Activated CD4-positive, alpha-beta T cell treated with anti-CD3 and anti-CD28 coated beads for 36 hours (primary cell): ENCODE data around the gene SPTBN2. TPM values are rescaled to one million over a fixed set of nuclear protein-coding genes. Genes with fewer than 3 reads are reported as not detected.

ENCODE experiments used
- ATAC-seq: fragments of 200-7000 bp; cut with Tn5 transposase; one replicate; pipeline ENCODE4 v1.10.0; 2021; ENCODE audit warnings: mild to moderate bottlenecking, moderate library complexity
- CTCF ChIA-PET: fragments of 350-600 bp; sonication (Branson Sonifier 250); formaldehyde crosslinking; loops from one replicate; lab custom pipeline; 2021; ENCODE audit warnings: antibody characterized with exemption; lab: Charles Lee
- POLR2A ChIA-PET: fragments of 350-600 bp; sonication (Branson Sonifier 250); formaldehyde crosslinking; loops from one replicate; lab custom pipeline; 2021; ENCODE audit warnings: antibody characterized with exemption, inconsistent platforms; lab: Charles Lee
- DNase-seq: peaks from one replicate; pipeline ENCODE4 v3.0.0-alpha.2; 2020
- H3K27ac Mint-ChIP-seq: one replicate; pipeline ENCODE4 v1.8.0; 2021; ENCODE audit warnings: mixed read lengths
- H3K27me3 Mint-ChIP-seq: one replicate; pipeline ENCODE4 v1.8.0; 2021; ENCODE audit warnings: mixed read lengths
- H3K36me3 Mint-ChIP-seq: one replicate; pipeline ENCODE4 v1.8.0; 2021; ENCODE audit warnings: low read depth, mixed read lengths
- H3K4me1 Mint-ChIP-seq: one replicate; pipeline ENCODE4 v1.8.0; 2021; ENCODE audit warnings: mixed read lengths
- H3K4me3 Mint-ChIP-seq: one replicate; pipeline ENCODE4 v1.8.0; 2021; ENCODE audit warnings: mild to moderate bottlenecking, moderate library complexity, mixed read lengths
- H3K9me3 Mint-ChIP-seq: one replicate; pipeline ENCODE4 v1.8.0; 2021; ENCODE audit warnings: low read depth, mixed read lengths
- intact Hi-C, 2 experiments: fragments of 100-400 bp; cut with DNase I in 1 of 2; cut with micrococcal nuclease in 1 of 2; formaldehyde crosslinking; loops; one replicate each; pipeline versions ENCODE4 v1.14.2 to v1.15.1; 2022 to 2024; cut with DNase I, micrococcal nuclease
- total RNA-seq, 2 experiments: library from RNA; stranded (reverse); gene quantifications; one replicate each; pipeline ENCODE4 v1.2.3, GENCODE V29; 2021

The SPTBN2 gene
- total RNA-seq, 2 experiments from 2014 or later: 1.3 to 1.6 TPM

DNA sequence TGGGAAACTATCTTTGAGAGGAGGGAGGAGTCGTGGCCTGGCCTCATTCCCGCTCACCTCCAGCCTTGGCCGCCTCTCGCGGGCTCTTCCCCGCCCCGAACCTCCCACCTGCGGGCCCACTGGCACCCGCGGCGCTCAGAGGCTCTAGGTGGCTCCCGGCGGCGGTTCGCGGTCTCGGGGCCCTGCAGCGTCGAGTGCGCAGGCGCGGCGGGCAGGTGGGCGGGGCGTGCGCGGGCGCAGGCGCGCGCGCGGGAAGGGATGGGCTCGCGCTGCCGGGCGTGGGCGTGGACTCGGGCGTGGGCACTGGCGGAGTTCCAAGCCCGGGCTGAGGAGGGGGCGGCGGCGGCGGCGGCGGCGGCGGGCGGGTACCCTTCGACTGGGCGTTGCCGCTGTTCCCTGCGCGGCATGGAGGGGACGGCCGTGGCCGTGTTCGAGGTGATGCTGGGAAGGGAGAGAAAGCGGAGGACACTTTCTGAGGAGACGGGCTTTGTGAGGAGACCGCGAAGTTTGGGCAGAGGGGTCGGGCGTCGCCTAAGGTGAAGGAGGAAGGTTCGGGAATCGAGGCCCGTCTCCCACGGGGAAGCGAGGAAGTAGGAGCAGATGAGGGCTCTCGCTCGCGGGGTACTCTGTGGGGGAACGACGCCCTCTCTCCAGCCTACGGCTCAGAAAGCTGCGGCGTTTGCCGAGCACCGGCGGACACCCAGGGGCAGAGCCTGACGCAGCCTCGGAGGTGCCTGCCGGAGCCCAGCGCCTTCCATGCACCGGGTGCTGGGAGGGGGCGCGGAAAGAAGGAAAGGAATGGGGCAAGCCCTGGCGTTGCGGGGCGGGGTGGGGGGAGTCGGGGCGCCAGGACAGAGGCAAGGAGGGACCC is 15.7 kb upstream of the SPTBN2 start:
- Mint-ChIP-seq H3K36me3 (no peaks in the 10 kb centered on the region), H3K27me3 (no peaks in the 10 kb centered on the region), H3K27ac (peak overlapping the region; percentile 84), H3K4me3 (peak overlapping the region; percentile 95), H3K9me3 (peaks cover 7% of the 10 kb centered on the region), H3K4me1 (peaks cover 7% of the 10 kb centered on the region)
- intact Hi-C loops: loop anchor here (1.0 to 5.0 kb wide), 14 partner anchors 17 to 432 kb away; partner anchors contain the start of genes RCE1 (in 2 of the 2), ACTN3 (in 1 of the 2), CCDC87 (in 1 of the 2) and CCS (in 1 of the 2)
- DNase-seq (peak; percentile 93), ATAC-seq (peak; percentile 88)
- ChIA-PET POLR2A (no interaction called here), CTCF (no interaction called here)

DNA sequence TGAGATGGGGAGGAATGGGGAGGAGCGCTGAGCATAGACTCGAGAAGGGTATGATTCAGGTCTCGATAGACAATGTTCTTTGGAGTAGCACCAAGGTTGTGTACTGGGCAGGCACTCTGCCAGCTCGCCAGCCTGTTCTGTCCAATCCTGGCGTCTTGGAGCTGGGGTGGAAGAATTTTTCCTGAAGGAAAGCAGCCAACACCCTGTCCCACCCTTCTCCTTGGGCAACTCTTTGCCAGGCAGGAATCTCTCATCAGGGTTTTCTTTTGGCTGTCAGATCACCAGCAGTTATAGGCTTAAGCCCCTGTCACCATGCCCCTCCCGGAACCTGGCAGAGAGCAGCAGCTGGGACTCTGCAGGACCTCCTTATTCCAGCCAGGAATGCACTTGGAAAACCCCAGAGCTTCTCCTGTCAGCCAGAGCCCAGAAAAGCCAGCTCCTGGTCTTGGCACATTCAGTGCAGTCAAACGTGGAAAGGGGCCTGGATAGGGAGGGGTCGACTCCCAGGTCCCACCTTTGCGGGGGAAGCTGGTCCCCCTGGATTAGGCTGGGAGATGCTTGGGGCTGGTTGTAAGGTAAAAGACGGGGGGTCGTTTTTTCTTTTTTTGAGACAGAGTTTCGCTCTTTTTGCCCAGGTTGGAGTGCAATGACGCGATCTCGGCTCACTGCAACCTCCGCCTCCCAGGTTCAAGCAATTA is 14.4 kb upstream of the SPTBN2 start:
- H3K27me3 Mint-ChIP-seq: no peaks in the 10 kb centered on the region
- no peaks in the 10 kb centered on the region for H3K36me3 Mint-ChIP-seq
- ATAC-seq (no peak), DNase-seq (no peak)
- peak overlapping the region; percentile 72 for H3K27ac Mint-ChIP-seq
- intact Hi-C loops: no loop called here
- POLR2A ChIA-PET: interaction anchor here (0.5 kb wide), 1 partner anchor 41 kb away, joined by 4 read pairs; no protein-coding TSS in a partner anchor
- peaks cover 7% of the 10 kb centered on the region for H3K9me3 Mint-ChIP-seq
- H3K4me1 Mint-ChIP-seq: peaks cover 7% of the 10 kb centered on the region
- CTCF ChIA-PET: interaction anchor here (0.6 to 1.3 kb wide), 4 partner anchors 9 to 105 kb away, joined by 3 to 4 read pairs (median 3); no protein-coding TSS in a partner anchor
- peak overlapping the region; percentile 95 for H3K4me3 Mint-ChIP-seq

DNA sequence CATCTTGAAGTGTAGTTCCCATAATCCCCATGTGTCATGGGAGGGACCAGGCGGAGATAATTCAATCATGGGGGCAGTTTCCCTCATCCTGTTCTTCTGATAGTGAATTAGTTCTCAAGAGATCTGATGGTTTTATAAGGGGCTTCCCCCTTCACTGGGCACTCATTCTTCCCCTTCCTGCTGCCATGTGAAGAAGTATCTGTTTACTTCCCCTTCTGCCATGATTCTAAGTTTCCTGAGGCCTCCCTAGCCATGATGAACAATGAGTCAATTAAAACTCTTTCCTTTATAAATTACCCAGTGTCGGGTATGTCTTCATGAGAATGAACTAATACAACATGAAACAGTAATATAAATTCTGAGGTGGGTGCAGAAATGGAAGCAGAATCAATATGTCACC is 12.1 kb upstream of the SPTBN2 start:
- intact Hi-C loops: no loop called here
- CTCF ChIA-PET: interaction anchor here (0.7 kb wide), 1 partner anchor 9 kb away, joined by 3 read pairs; no protein-coding TSS in a partner anchor
- H3K4me1 Mint-ChIP-seq: peaks cover 6% of the 10 kb centered on the region
- H3K27ac Mint-ChIP-seq: no peak overlapping the region
- ATAC-seq: no peak
- no peaks in the 10 kb centered on the region for H3K27me3 Mint-ChIP-seq
- DNase-seq: no peak
- H3K4me3 Mint-ChIP-seq: no peak overlapping the region
- H3K9me3 Mint-ChIP-seq: peaks cover 7% of the 10 kb centered on the region
- no peaks in the 10 kb centered on the region for H3K36me3 Mint-ChIP-seq
- POLR2A ChIA-PET: no interaction called here

DNA sequence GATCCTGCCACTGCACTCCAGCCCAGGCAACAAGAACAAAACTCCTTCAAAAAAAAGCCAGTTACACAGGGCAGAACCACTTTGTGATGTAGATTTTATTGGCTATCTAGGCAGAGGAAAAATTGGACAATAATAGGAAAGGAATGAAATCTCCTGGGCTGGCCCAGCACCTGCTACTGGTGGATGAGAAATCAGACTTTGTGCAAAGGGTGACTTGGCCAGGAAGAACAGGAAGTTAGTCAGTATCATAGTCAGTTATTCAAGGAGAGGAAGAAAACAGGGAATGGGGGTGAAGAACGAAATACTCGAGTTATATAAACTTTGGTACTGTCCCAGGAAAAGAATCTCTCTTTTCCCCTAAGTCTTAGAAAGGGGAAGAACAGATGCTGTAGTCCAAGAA is 11.0 kb upstream of the SPTBN2 start:
- peaks cover 2% of the 10 kb centered on the region for H3K4me1 Mint-ChIP-seq
- no peaks in the 10 kb centered on the region for H3K27me3 Mint-ChIP-seq
- H3K9me3 Mint-ChIP-seq: peaks cover 7% of the 10 kb centered on the region
- ChIA-PET POLR2A (no interaction called here), CTCF (no interaction called here)
- H3K27ac Mint-ChIP-seq: no peak overlapping the region
- ATAC-seq: no peak
- H3K4me3 Mint-ChIP-seq: no peak overlapping the region
- no peak for DNase-seq
- H3K36me3 Mint-ChIP-seq: no peaks in the 10 kb centered on the region
- intact Hi-C loops: no loop called here

DNA sequence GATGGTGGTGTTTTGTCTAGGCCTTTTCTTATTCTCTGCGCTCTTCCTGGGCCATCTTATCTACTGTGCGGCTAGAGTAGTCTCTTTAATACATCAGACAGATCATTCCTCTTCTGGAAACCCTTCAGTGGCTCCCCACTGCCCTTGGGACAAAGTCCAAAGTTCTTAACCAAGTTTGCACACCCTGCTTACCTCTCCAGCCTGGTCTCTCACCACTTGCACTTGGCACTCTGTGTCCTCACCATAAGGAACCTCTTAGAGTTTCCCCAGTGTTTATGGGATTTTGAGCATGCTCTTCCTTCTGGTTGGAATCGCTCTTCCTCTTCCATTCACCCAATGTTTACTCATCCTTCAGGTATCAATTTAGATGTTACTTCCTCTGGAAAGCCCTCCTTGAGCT is 5.2 kb upstream of the SPTBN2 start:
- ATAC-seq (no peak), DNase-seq (no peak)
- POLR2A ChIA-PET: no interaction called here
- CTCF ChIA-PET: interaction anchor here (1.3 to 1.6 kb wide), 2 partner anchors 9 to 10 kb away, joined by 3 to 4 read pairs; no protein-coding TSS in a partner anchor
- H3K27ac Mint-ChIP-seq: no peak overlapping the region
- intact Hi-C loops: no loop called here
- H3K27me3 Mint-ChIP-seq: peaks cover 20% of the 10 kb centered on the region
- no peaks in the 10 kb centered on the region for H3K36me3 Mint-ChIP-seq
- no peaks in the 10 kb centered on the region for H3K4me1 Mint-ChIP-seq
- no peak overlapping the region for H3K4me3 Mint-ChIP-seq
- no peaks in the 10 kb centered on the region for H3K9me3 Mint-ChIP-seq

DNA sequence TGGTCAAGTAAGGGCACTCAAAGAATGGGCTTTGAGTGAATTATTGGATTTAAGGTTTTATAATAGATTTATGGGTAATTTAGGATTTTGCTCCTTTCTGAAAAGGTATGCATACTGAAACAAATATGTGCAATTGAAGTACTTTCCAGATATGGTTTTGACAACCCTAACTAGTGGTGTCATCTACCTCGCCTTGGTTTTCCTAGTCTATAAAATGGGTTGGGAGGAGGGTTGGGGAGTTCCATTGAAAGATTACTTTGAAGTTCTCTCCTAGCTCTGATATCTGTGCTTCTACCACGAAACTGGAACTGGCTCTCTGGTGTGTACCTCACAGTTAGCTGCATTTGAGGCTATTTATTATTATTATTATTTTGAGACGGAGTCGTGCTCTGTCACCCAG is 431 bp upstream of the SPTBN2 start:
- Mint-ChIP-seq H3K4me3 (no peak overlapping the region), H3K27ac (no peak overlapping the region), H3K27me3 (peaks cover 49% of the 10 kb centered on the region), H3K4me1 (peaks cover 11% of the 10 kb centered on the region), H3K36me3 (no peaks in the 10 kb centered on the region), H3K9me3 (no peaks in the 10 kb centered on the region)
- DNase-seq: no peak
- ATAC-seq: no peak
- intact Hi-C loops: no loop called here
- CTCF ChIA-PET: interaction anchor here (1.7 kb wide), 1 partner anchor 35 kb away, joined by 5 read pairs; no protein-coding TSS in a partner anchor
- POLR2A ChIA-PET: no interaction called here

DNA sequence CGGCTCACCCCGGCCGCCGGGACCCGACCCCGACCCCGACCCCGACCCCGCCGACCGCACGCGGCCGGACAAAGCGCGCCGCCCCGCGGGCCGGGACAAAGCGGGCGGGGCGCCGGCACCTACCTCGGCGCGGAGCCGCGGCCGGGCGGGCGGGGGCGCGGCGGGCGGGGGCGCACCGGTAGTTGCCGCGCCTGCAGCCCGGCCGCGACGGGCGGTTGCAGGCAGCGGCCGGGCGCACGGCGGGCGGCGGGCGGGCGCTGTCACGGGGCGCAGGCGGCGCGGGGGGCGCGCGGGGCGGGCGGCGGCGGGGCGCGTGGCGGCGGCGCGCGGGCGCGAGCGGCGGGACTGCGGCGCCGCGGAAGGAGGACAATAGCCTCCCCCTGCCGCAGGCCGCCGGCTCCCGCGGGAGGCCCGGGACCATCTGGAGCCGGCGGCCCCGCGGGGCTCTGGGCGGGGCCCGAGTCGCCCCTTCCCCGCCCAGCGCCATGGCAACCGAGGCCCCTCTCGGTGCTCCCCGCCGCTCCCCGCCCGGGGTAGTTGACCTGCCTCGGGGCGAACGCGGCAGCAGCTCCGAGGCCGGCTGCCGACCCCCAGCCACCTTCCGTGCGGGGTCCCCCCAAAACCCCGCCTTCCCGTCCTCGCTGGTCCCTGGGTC is 851 bp downstream of the SPTBN2 start:
- H3K27ac Mint-ChIP-seq: peak overlapping the region; percentile 45
- H3K4me1 Mint-ChIP-seq: peaks cover 11% of the 10 kb centered on the region
- H3K4me3 Mint-ChIP-seq: peak overlapping the region; percentile 70
- intact Hi-C loops: no loop called here
- ATAC-seq (peak; percentile 38), DNase-seq (peak; percentile 13)
- peaks cover 44% of the 10 kb centered on the region for H3K27me3 Mint-ChIP-seq
- no peaks in the 10 kb centered on the region for H3K36me3 Mint-ChIP-seq
- no peaks in the 10 kb centered on the region for H3K9me3 Mint-ChIP-seq
- ChIA-PET POLR2A (no interaction called here), CTCF (interaction anchor here (1.7 kb wide), 1 partner anchor 34 kb away, joined by 5 read pairs; no protein-coding TSS in a partner anchor)

DNA sequence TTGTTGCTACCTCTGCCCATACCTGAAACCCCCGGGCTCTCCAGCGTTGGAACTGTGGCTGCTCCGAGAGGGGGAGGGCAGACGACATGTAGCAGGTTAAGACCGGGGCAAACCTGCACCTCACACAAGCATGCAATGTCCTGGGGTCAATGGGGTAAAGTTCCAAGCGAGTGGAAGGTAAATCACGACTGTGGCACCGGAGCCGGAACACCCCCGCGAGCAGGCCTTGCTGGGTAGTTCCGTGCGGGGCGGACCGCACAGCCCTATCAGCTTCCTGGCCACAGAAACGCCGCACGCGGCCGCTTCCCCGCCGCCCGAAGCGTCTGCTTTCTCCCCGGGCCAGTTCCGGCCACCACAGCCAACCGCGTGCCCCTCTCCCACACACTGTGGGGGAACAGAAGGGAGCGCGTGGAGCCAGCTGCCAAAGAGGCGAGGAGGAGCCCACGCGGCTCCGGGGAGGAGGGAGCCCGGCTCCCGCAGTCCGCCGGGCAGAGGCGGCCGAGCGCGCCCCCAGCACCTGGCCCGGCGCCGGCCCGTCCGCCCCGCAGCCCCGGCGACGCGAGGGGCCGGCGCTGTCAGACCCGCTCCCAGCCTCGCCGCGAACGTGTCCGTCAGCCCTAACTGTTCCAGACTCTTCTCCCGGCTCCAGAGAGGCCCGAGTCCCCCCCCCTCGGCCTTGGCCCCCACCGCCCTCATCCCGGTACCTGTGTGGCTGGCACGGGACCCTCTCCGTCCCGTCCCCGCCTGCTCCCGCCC is 1.6 kb downstream of the SPTBN2 start:
- Mint-ChIP-seq H3K9me3 (no peaks in the 10 kb centered on the region), H3K27me3 (peaks cover 44% of the 10 kb centered on the region), H3K36me3 (no peaks in the 10 kb centered on the region), H3K4me1 (peaks cover 11% of the 10 kb centered on the region), H3K4me3 (peak overlapping the region; percentile 56), H3K27ac (no peak overlapping the region)
- ChIA-PET POLR2A (no interaction called here), CTCF (interaction anchor here (1.3 kb wide), 1 partner anchor 8 kb away, joined by 3 read pairs; no protein-coding TSS in a partner anchor)
- DNase-seq (peak; percentile 45), ATAC-seq (peak; percentile 47)
- intact Hi-C loops: loop anchor here in 1 of 2 experiments (1.0 kb wide), 1 partner anchor 17 kb away; a partner anchor contains a TSS

DNA sequence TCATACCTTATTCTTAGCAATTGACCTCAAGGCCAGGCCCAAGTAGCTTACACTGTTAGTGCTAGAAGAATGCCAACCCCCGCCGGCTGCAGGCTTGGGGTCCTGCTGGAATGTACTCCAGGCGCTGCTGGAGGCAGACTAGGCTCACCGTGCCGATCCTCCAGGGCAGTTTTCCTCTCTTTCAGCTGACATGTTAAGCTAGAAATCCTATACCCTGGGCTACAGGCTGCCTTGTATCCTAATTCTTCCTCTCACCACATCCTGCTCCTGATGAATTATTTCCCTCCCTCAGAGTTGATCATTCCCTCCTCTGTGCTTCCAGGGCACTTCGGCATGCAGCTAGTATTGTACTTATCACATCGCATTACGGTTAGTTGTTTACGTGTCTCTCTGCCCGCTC is 3.4 kb downstream of the SPTBN2 start:
- intact Hi-C loops: no loop called here
- H3K27me3 Mint-ChIP-seq: peaks cover 40% of the 10 kb centered on the region
- ATAC-seq (no peak), DNase-seq (no peak)
- peaks cover 11% of the 10 kb centered on the region for H3K4me1 Mint-ChIP-seq
- H3K27ac Mint-ChIP-seq: no peak overlapping the region
- no peaks in the 10 kb centered on the region for H3K36me3 Mint-ChIP-seq
- H3K9me3 Mint-ChIP-seq: no peaks in the 10 kb centered on the region
- CTCF ChIA-PET: interaction anchor here (0.6 to 2.1 kb wide), 8 partner anchors 10 to 340 kb away, joined by 3 to 6 read pairs (median 3); partner anchors contain the start of gene RBM4B
- POLR2A ChIA-PET: interaction anchor here (0.5 kb wide), 1 partner anchor 52 kb away, joined by 3 read pairs; no protein-coding TSS in a partner anchor
- H3K4me3 Mint-ChIP-seq: no peak overlapping the region

DNA sequence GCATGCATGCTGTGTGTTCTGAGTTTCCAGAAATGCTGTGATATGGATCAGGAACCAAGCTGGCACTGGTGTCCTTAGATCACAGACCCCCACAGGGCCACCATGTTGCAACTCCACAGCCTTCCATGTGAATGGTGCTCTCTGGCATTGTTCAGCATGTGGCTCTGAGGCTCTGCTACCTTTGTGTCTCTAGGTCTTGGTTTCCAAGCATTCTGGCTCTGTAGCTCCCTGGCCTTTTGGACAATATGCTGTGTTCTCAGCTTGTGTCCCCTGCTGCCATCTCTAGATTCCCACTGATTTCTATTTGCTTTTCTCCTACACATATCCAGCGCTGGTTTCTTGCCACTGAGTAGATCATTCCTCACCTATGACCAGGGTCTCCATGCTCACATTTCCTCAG is 3.9 kb downstream of the SPTBN2 start:
- ChIA-PET POLR2A (interaction anchor here (0.5 kb wide), 1 partner anchor 51 kb away, joined by 3 read pairs; no protein-coding TSS in a partner anchor), CTCF (interaction anchor here (0.6 to 2.1 kb wide), 4 partner anchors 9 to 47 kb away, joined by 3 to 5 read pairs (median 3); partner anchors contain the start of gene RBM4B)
- Mint-ChIP-seq H3K27me3 (peaks cover 43% of the 10 kb centered on the region), H3K4me1 (peaks cover 16% of the 10 kb centered on the region), H3K36me3 (no peaks in the 10 kb centered on the region), H3K9me3 (no peaks in the 10 kb centered on the region), H3K27ac (no peak overlapping the region), H3K4me3 (no peak overlapping the region)
- DNase-seq (no peak), ATAC-seq (no peak)
- intact Hi-C loops: no loop called here
